Stimulated activated CD4-positive, alpha-beta T cell treated with anti-CD3 and anti-CD28 coated beads, Interleukin-1b, Interleukin-23, amount 100 ng/mL, for 24 hours (primary cell): ENCODE measurements around the gene KIAA1549.
"Not testable (repeated sequence)": the region's sequence is repeated elsewhere in the genome, so short reads cannot be mapped to it uniquely, and the experiment has no call there.

ENCODE experiments used
- DNase-seq, 4 experiments: peaks; one replicate each; pipeline ENCODE4 v3.0.0-alpha.2; 2020; ENCODE audit warnings: low read depth in 4 of 4, low spot score in 1 of 4

The KIAA1549 gene

GRCh38 chr7:138981332-138982203 is at the start of gene KIAA1549:
Gene KIAA1549, minus strand, starts transcription at chr7:138981389. Its CDS starts 120 bp downstream, at chr7:138981269.
- peak in 2 of 4 experiments; percentile 28 to 49 for DNase-seq

GRCh38 chr7:139029353-139029752 is 48.2 kb upstream of the KIAA1549 start:
- DNase-seq, result no peak

- no peak for DNase-seq
Measured at GRCh38 chr7:139026551-139026950, 45.4 kb upstream of the KIAA1549 start.

- DNase-seq, result not testable (repeated sequence)
Measured at GRCh38 chr7:139025861-139026260, 44.7 kb upstream of the KIAA1549 start.

GRCh38 chr7:139023076-139023475 is 41.9 kb upstream of the KIAA1549 start:
- DNase-seq, result no peak

- DNase-seq, result no peak
Measured at GRCh38 chr7:139022286-139022685, 41.1 kb upstream of the KIAA1549 start.

- no peak for DNase-seq
Measured at GRCh38 chr7:139018910-139019309, 37.7 kb upstream of the KIAA1549 start.

GRCh38 chr7:139016931-139017511 is 35.8 kb upstream of the KIAA1549 start:
- DNase-seq, result peak; percentile 15 to 45 (median 34)

GRCh38 chr7:139011373-139011772 is 30.2 kb upstream of the KIAA1549 start:
- no peak for DNase-seq

- DNase-seq, result no peak
Measured at GRCh38 chr7:139004321-139005090, 23.3 kb upstream of the KIAA1549 start.

GRCh38 chr7:138999414-138999813 is 18.2 kb upstream of the KIAA1549 start:
- DNase-seq, result no peak

- no peak for DNase-seq
Measured at GRCh38 chr7:138992052-138992531, 10.9 kb upstream of the KIAA1549 start.

- no peak for DNase-seq
Measured at GRCh38 chr7:138987686-138988085, 6.5 kb upstream of the KIAA1549 start.

GRCh38 chr7:138982204-138982623 is 1.0 kb upstream of the KIAA1549 start:
- DNase-seq, result no peak

GRCh38 chr7:138980563-138981291 is 462 bp downstream of the KIAA1549 start:
- no peak for DNase-seq

GRCh38 chr7:138979988-138980562 is 1.1 kb downstream of the KIAA1549 start:
- DNase-seq, result no peak

GRCh38 chr7:138979226-138979979 is 1.8 kb downstream of the KIAA1549 start:
- no peak for DNase-seq

- no peak for DNase-seq
Measured at GRCh38 chr7:138978541-138979184, 2.5 kb downstream of the KIAA1549 start.

- not testable (repeated sequence) for DNase-seq
Measured at GRCh38 chr7:138976161-138976560, 5.0 kb downstream of the KIAA1549 start.
